ENCODE results near the gene SEZ6L2. TPM values are rescaled to one million over a fixed set of nuclear protein-coding genes. Genes with fewer than 3 reads are reported as not detected.

The SEZ6L2 gene
- total RNA-seq, 1 experiment from 2014 or later: 44.7 TPM

DNA sequence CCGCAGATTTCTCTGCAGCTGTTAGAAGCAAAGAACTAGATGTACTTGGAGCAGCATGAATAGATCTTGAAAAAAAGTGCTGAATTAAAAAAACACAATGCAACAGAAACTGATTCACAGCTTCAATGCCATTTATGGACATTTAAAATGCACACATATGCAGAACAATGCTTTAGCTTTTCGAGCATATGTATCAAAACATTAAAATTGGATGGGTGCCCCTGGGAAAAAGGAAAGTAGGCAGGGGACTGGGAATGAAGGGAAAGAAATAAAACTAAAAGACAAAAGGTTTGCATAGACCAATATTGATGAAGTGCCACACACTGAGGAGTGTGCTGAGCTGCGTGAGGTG is 21.7 kb upstream of the SEZ6L2 start:
- no peak overlapping the region for H3K18ac ChIP-seq (ENCODE audit: insufficient read length, low read depth, low read length)
- no peak overlapping the region for H4K5ac ChIP-seq (ENCODE audit: insufficient read length, low read depth, low read length)
- no peak overlapping the region for H3K27ac ChIP-seq (ENCODE audit: insufficient read length, low read depth, low read length)
- H4K8ac ChIP-seq (replicated peaks; ENCODE audit: insufficient read length, low read depth, low read length): no peak overlapping the region
- H3K9me3 ChIP-seq (ENCODE audit: control insufficient read depth, low read depth, low read length): no peaks in the 10 kb centered on the region
- Mint-ChIP-seq H3K27ac (peak overlapping the region in 1 of 3 experiments; percentile 29; a peak in 2 of 7 replicates), H3K36me3 (ENCODE audit: insufficient read depth in 1 of 3, low read depth in 3 of 3) (peaks cover 12 to 45% (median 39%) of the 10 kb centered on the region in 3 experiments; a peak in 6 of 7 replicates), H3K27me3 (ENCODE audit: low read depth) (no peaks in the 10 kb centered on the region), H3K4me3 (no peak overlapping the region), H3K4me1 (peaks cover 5 to 12% of the 10 kb centered on the region in 2 experiments), H3K9me3 (no peaks in the 10 kb centered on the region)
- H3T11ph ChIP-seq (ENCODE audit: low read length): no peak overlapping the region
- TF ChIP-seq, protein P1, sequence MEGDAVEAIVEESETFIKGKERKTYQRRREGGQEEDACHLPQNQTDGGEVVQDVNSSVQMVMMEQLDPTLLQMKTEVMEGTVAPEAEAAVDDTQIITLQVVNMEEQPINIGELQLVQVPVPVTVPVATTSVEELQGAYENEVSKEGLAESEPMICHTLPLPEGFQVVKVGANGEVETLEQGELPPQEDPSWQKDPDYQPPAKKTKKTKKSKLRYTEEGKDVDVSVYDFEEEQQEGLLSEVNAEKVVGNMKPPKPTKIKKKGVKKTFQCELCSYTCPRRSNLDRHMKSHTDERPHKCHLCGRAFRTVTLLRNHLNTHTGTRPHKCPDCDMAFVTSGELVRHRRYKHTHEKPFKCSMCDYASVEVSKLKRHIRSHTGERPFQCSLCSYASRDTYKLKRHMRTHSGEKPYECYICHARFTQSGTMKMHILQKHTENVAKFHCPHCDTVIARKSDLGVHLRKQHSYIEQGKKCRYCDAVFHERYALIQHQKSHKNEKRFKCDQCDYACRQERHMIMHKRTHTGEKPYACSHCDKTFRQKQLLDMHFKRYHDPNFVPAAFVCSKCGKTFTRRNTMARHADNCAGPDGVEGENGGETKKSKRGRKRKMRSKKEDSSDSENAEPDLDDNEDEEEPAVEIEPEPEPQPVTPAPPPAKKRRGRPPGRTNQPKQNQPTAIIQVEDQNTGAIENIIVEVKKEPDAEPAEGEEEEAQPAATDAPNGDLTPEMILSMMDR (conservative IDR thresholded peaks at IDR 0.05): no peak
- H2AK5ac ChIP-seq (ENCODE audit: insufficient read length, low read length): no peak overlapping the region
- no peak overlapping the region for H2BK120ac ChIP-seq (ENCODE audit: low read depth, low read length, poor library complexity, severe bottlenecking)
- H3K9ac ChIP-seq (ENCODE audit: extremely low read depth, insufficient read length, low read length): no peak overlapping the region
- H2BK15ac ChIP-seq (ENCODE audit: low read depth, low read length): no peak overlapping the region
- H3K23me2 ChIP-seq (ENCODE audit: insufficient read length, low read depth, low read length, poor library complexity, severe bottlenecking): peaks cover 9% of the 10 kb centered on the region
- H3K4me1 ChIP-seq (ENCODE audit: insufficient read depth, low read length): peaks cover 5% of the 10 kb centered on the region; the same call in 1 of the 2 replicates
- H3K56ac ChIP-seq (ENCODE audit: insufficient read length, low read depth, low read length): no peak overlapping the region
- H2BK20ac ChIP-seq (ENCODE audit: low read depth, low read length, poor library complexity, severe bottlenecking): no peak overlapping the region
- no peaks in the 10 kb centered on the region for H4K20me1 ChIP-seq (ENCODE audit: control insufficient read depth, insufficient read depth, insufficient read length)
- no peak overlapping the region for H2AFZ ChIP-seq (ENCODE audit: low read length)
- no peak overlapping the region for H2BK12ac ChIP-seq (ENCODE audit: insufficient read length, low read depth, low read length)
- no peak overlapping the region for H3K4me2 ChIP-seq (ENCODE audit: insufficient read depth, insufficient read length, low read length)
- WGBS (ENCODE audit: extremely low coverage, insufficient read length, low lambda C conversion rate): no CpG with 5 or more reads among the region's 3 CpGs
- no peaks in the 10 kb centered on the region for H3K27me3 ChIP-seq (ENCODE audit: insufficient read depth, low read length)
- H4K91ac ChIP-seq (ENCODE audit: insufficient read length, low read depth, low read length): no peak overlapping the region
- no peak overlapping the region for H2BK5ac ChIP-seq (ENCODE audit: insufficient read length, low read length)
- DNase-seq: no peak
- no peaks in the 10 kb centered on the region for H3K79me2 ChIP-seq (ENCODE audit: insufficient read depth, low read length)
- no peak overlapping the region for H3K4ac ChIP-seq (ENCODE audit: low read depth, low read length)
- no peak overlapping the region for H3K23ac ChIP-seq (ENCODE audit: insufficient read length, low read depth, low read length)
- H3K14ac ChIP-seq (ENCODE audit: insufficient read depth, low read length): no peak overlapping the region
- H3K79me1 ChIP-seq (ENCODE audit: insufficient read depth, low read depth, low read length, poor library complexity, severe bottlenecking): no peaks in the 10 kb centered on the region

Measured in H9 (cell line).